ENCODE data around the gene PIGZ.

Gene PIGZ

GRCh38 chr3:197001106-197001971 lies 32.7 kb upstream of the PIGZ start:
- DNase-seq = no peak

GRCh38 chr3:197000211-197000610 lies 31.6 kb upstream of the PIGZ start:
- DNase-seq = no peak

- no peak for DNase-seq
Observed at GRCh38 chr3:196998966-196999760, 30.5 kb upstream of the PIGZ start.

- DNase-seq = no peak
Observed at GRCh38 chr3:196997311-196997710, 28.7 kb upstream of the PIGZ start.

GRCh38 chr3:196996454-196997265 lies 28.0 kb upstream of the PIGZ start:
- DNase-seq = no peak

- DNase-seq = no peak
Observed at GRCh38 chr3:196995646-196996355, 27.2 kb upstream of the PIGZ start.

- no peak for DNase-seq
Observed at GRCh38 chr3:196995027-196995426, 26.4 kb upstream of the PIGZ start.

GRCh38 chr3:196994056-196994455 lies 25.4 kb upstream of the PIGZ start:
- DNase-seq = no peak

- DNase-seq = no peak
Observed at GRCh38 chr3:196992461-196993065, 23.9 kb upstream of the PIGZ start.

GRCh38 chr3:196991581-196992460 lies 23.2 kb upstream of the PIGZ start:
- no peak for DNase-seq

GRCh38 chr3:196990601-196991007 lies 22.0 kb upstream of the PIGZ start:
- no peak for DNase-seq

GRCh38 chr3:196989721-196990262 lies 21.2 kb upstream of the PIGZ start:
- no peak for DNase-seq

- DNase-seq = no peak
Observed at GRCh38 chr3:196988241-196989029, 19.8 kb upstream of the PIGZ start.

GRCh38 chr3:196987022-196987421 lies 18.4 kb upstream of the PIGZ start:
- no peak for DNase-seq

- no peak for DNase-seq
Observed at GRCh38 chr3:196985954-196986885, 17.6 kb upstream of the PIGZ start.

- DNase-seq = no peak
Observed at GRCh38 chr3:196985298-196985697, 16.7 kb upstream of the PIGZ start.

- no peak for DNase-seq
Observed at GRCh38 chr3:196983186-196983585, 14.6 kb upstream of the PIGZ start.

GRCh38 chr3:196981657-196982056 lies 13.0 kb upstream of the PIGZ start:
- no peak for DNase-seq

GRCh38 chr3:196979545-196979944 lies 10.9 kb upstream of the PIGZ start:
- no peak for DNase-seq
